NCI-H146 treated with DMSO at 0.1 percent for 48 hours (cell line): ENCODE data around the gene OLFM4.
A peak's percentile ranks its signal among the peaks of the same experiment; 100 is the strongest.

Source experiments
- DNase-seq: peaks from one replicate; lab custom pipeline; 2025; ENCODE audit not compliant: unreplicated experiment; lab: John Stamatoyannopoulos, UW

Gene OLFM4

DNA sequence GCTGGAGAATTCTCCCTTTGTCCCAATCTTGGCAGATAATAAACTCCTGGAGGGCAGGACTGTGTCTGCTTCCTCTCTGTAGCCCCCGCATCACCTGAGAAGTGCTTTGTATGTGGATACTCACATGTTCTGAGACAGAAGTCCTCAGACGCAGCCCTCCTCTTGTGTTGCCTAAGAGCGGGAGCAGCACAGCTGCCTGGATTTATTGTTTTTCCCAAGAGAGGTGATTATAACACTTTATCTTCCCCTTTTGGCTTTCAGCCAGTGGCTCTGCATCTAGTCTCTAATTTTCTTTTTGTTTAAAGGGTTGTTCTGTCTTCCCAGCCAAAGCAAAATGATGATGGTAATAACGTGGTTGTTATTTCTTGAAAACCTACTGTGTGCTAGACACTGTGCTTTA, 36.1 kb downstream of the OLFM4 start:
- DNase-seq, result peak; percentile 42

DNA sequence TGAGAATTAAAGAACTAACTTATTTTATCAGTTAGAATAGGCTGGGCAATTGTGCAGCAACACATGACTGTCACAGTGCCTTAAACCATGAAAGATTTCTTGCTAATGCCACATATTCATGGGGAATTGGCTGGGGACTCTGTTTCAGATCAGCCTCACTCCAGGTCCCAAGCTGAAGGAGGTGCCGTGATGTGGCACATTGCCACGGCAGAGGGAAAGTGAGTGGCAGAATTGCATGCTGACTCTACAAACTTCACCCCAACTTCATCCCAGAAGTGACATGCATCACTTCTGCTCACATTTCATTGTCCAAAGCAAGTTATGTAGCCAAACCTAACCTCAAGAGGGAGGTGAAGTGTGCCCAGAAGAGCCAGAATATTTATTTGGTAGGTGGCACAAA, 37.8 kb downstream of the OLFM4 start:
- no peak for DNase-seq

DNA sequence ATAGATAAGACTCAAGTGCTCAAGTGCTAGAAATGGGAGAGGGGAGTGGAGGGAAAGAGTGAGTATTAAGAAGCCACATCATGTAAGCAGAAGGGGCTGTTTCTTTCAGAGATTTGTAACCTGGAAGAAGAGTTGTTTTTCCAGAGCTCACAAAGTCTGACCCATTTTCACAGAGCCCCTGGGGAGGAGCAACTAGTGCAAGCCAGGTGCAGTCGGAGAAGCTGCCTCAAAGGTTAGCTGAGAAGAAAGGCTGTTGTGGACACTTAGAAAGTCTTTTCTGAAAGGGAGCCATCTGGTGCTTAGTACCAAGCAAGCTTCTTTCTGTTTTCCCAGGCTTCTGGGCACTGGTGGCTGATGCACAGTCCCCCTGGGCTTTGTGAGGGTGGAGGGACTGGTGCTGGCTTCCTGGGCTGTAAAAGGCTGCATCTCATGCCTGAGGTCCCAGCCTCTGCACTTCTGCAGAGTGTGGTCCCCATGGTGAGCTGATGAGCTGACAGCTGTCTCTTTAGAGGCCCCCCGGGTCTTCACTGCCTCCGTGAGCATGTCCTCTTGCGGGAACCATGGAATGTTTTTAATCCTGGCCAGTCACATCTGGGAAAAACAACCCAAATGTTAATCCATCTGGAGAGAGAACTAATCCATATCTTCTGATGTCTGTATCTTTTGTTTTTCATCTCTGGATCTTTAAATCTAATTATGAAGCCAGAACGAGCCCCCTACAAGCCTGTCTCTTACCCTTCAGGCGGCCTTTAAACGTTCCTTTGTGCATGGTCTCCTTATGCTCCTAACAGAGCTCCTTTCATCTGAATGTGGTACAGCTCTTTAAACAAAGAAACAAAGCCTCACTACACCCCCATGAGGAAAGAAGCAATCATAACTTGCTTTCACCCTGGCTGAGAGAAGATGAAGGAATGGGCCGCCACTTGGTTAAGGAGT, 40.2 kb downstream of the OLFM4 start:
- peak; percentile 69 for DNase-seq

DNA sequence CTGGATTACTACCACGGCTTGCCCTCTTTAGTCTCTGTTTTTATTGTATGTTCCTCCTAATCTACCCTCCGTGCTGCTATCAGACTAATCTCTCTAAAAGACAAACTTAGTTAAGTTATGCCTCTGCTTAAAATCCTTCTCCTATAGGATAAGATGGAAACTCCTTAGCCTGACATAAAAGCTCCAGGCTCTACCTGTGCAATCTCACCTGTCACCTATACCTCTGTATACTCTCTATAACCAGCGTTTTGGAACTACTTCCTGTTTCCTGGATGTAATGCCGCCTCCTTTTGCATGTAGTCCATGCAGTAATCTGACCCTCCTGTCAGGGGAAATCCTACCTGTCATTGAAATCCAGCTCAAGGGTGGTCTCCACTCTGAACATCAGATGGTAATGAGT, 41.2 kb downstream of the OLFM4 start:
- no peak for DNase-seq

DNA sequence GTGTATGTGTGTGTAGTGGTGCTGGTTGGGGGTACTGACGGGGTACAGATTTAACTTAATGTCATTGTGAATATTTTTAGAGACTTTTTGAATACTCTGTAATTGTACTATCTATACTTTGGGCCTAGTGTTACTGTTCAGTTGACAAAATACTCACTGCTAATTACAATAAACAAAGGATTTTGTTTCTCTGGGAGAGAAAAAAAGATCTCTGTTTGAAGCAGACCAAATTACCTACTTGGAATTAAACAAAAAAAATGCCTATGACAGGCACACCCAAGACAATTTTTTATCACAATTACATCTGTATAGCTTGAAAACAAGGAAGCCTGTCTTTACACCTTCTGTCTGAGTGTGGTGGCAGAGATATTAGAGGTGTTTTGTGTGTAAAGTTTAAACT, 45.1 kb downstream of the OLFM4 start:
- no peak for DNase-seq

DNA sequence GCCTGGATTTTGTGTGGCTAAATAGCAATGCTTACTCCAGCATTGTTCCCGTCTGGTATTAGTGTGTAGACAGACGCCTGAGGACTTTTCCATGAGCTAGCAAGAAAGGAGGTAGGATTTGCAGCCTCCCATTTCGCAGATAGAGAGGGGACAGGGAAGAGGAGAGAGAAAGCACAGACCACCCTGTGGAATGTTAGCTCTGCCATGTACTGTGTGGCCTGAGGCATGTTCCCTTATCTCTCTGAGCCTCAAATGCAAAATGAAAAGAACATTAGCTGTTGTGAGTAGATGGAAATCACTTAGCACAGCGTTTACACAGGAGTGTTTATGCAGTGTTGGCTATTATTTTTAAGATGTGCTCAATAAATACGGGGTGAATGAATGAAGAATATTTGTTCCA, 45.5 kb downstream of the OLFM4 start:
- no peak for DNase-seq

DNA sequence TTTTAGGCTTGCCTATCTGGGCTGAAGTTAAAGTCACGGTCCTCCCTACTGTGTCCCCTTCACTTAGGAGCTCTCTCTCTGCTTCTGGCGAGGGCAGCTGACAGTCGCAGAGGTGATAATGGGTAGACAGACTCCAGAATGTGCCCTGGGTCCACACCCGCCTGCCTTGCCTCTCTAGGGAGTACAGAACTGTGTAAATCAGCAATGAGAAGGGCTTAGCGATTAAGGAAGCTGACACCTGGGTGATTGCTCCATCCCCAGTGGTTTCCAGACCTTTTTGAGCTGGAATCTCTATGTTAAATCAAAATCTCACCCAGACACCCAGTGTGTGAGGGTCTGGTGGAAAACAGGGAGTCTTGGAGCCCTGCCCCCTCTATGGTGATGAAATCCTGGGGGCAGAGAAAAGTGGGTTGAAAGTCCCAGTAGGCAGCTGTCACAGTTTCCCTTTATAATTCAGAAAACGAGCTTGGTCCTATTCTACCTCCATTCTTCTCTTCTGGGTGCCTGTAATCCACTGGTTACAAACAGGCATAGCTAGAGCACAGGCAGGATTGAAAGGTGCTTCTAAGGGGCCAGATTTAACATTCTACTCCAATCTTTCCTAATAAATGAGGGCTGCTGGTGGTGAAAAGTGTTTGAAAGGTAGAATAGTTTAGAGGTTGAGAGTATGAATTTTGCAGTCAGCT, 46.9 kb downstream of the OLFM4 start:
- no peak for DNase-seq

DNA sequence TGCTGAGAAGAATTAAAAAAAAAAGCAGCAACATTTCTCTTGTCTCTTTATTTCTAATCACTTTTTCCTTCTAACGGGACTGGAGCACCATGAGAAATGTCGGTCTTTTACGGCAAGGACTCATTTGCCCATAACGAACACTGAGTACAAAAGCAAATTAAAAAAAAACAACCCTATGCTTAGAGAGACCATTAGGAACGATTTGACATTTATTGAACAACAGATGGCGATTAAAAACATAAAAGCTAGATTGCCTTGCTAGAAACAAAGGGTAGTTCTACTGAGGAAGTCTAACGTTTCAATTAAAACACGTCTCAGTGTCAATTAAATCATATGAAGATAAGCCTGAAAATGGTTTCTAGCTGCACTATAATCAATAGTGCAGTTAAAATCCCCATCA, 51.1 kb downstream of the OLFM4 start:
- DNase-seq, result peak; percentile 15

DNA sequence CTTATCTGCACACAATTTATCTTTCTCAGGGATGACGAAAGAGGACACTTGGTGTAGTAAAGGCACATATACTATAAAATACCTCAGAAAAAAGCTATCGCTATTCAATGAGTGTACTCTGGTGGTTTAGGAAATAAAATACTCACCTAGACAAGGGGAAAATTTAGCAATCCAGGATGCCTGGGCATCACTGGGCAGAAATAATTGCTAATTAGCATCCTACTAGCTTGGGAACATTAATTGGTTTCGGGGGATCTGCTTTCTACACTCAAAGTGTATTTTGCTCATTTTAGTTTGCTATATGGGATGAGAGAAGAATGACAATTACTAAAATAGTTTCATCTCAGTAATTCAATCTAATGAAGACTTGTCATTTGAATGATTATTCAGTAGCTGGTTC, 60.3 kb downstream of the OLFM4 start:
- DNase-seq, result no peak

DNA sequence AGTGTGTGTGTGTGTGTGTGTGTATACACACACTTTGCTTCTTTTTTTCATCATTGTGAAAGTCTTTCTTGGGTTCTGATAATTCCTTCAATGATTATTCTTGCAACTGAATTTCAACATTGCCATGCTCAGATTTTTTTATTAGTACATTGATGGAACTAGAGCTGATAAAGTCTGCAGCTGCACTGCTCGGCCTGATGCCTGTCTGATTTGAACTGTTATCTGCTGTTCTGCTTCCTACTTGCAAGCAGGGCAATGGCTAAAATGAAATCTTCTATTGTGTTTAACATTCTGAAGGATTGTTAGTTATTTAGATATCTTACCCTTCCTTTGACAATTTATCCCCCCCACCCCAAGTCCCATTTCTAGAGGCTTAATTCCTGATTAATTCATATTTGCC, 61.3 kb downstream of the OLFM4 start:
- no peak for DNase-seq

DNA sequence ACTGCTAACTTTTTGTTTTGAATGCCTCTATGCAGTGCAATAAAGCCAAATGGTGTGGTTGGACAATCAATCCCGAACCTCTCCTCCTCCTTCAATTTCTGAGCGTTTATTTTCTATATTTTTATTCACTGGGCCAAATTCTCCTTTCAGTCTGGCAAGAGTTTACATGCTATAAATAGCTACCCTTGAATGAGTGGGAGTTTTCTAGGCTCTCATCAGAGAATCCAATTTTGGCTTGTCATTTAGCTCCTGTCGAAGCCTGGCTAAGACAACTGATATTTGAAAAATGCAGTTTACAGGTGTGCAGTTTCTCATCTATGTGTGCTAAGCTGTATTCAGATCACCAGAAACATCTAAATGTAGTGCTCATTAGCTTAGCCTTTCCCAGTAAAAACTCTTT, 61.8 kb downstream of the OLFM4 start:
- no peak for DNase-seq

DNA sequence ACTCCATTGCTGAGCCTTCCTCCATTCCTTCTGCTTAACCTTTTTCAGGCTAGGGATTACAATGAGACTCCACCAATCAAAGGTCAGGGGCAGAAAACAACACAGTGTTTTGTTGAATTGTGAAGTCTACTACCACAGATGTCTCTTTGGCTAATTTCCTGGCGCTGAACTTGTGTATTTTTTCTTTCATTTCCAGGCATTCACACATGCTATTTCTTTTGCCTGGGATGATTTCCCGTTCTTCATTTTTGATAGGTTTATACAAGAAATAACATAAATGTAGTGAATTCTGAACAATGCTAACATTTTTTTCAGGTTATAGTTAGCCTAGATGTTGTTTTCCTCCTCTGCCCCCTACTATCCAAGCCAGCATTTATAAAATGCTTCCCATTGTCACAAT, 64.3 kb downstream of the OLFM4 start:
- no peak for DNase-seq

DNA sequence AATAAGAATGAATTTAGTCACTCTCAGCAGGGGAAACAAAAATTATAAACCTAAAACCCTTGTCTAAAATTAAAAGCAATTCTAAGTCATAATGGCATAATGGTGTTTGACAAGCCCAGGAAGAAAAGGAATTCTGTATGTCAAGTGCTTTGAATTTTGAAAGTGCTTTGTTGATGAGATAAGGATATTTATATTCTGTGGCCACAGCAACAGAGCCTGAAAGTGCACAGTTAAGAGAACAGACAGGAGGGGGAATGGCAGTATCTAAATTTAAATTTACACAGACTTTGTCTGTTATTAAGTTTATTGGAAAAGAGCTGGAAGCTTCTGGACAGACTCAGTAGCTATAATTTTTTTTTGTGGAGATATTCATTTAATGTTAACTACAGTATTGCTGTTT, 69.8 kb downstream of the OLFM4 start:
- DNase-seq, result no peak

DNA sequence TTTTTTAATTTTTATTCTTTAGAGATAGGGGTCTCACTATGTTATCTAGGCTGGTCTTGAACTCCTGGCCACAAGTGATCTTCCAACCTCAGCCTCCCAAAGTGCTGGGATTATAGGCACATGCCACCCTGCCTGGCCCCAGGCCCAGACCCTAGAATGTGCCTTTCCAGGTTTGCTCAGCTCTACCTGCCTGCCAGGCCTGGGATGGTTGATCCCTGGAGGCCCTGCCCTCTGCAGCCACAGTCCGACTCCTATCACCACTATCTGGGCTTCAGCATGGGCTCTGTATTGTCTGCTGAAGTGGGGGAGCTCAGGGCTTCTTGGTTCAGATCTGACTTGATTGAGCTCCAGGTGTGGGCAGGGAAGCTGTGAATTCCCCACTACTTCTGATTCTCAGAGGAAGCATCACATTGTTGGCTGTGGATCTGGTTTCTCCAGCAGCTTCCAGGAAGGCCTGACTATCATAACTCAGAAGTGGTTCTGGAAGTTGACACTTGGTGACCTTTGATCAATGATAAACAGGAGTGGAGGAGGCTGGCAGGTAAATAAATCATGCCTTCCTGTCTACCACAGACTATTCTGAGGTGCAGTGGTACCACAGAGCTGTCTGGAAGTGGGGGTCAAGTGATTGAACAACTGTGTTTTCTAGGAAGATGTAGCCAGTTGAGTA, 71.9 kb downstream of the OLFM4 start:
- DNase-seq, result no peak
